Stimulated activated naive CD8-positive, alpha-beta T cell treated with anti-CD3 and anti-CD28 coated beads, Interleukin-15, amount 100 ng/mL, for 72 hours (primary cell): ENCODE results near the gene GRM2.

Experiments
- ATAC-seq: fragments of 150-1000 bp; cut with Tn5 transposase; 2 replicates; pipeline ENCODE4 v1.10.0; 2021; ENCODE audit warnings: mild to moderate bottlenecking, moderate library complexity
- DNase-seq, 2 donors: peaks; one replicate each; pipeline ENCODE4 v3.0.0; 2021 to 2022
- H3K27ac Mint-ChIP-seq, 2 donors: one replicate each; pipeline ENCODE4 v1.8.0; 2022; ENCODE audit warnings: mild to moderate bottlenecking in 2 of 2, mixed read lengths in 2 of 2, moderate library complexity in 2 of 2
- H3K27me3 Mint-ChIP-seq: one replicate; pipeline ENCODE4 v1.8.0; 2022; ENCODE audit warnings: mixed read lengths
- H3K4me1 Mint-ChIP-seq: one replicate; pipeline ENCODE4 v1.8.0; 2022; ENCODE audit warnings: mild to moderate bottlenecking, mixed read lengths
- H3K4me3 Mint-ChIP-seq, 2 donors: one replicate each; pipeline ENCODE4 v1.8.0; 2022; ENCODE audit warnings: mild to moderate bottlenecking in 2 of 2, mixed read lengths in 2 of 2, moderate library complexity in 1 of 2
- H3K9me3 Mint-ChIP-seq, 2 donors: one replicate each; pipeline ENCODE4 v1.8.0; 2022; ENCODE audit warnings: mixed read lengths in 2 of 2

Gene GRM2

DNA sequence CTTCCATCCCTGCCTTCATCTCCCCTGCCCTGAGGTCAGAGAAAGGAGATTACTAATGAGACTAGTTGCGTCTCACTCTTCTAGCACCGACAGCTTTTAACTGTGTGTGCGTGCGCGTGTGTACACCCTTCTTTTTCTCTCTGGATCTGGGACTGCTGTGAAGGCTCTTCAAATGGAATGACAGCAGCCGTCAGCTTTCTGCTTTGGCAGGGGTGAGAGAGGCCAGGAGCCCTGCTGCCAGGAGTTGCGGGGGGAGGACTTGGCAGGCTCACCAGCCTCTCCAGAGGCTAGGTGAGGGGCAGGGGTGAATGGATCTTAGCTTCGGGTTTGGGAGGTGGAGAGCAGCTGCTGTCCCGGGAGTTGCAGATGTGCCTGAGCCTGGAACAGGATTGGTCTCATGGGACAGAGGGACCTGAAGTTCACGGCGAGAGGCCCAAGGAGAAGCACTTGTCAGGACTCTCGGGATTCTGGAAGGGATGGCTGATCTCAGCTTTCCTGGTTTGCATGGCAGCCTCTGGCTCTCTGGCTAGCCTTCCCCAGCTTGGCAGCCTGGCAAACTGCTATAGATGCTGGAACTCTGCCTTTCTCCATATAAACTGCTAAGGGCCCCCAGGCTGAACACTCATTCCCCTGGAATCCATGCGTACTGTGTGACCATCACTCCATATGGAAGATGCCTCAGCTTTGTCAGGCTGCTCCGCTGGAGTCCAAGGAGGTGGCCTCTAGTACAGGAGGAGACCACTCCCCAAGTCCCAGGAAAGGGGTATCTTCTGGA lies 19.2 kb upstream of the GRM2 start:
- no peak overlapping the region for H3K4me3 Mint-ChIP-seq
- DNase-seq, result no peak
- peak overlapping the region; percentile 13 to 77 for H3K27ac Mint-ChIP-seq
- H3K4me1 Mint-ChIP-seq, result peaks cover 67% of the 10 kb centered on the region
- ATAC-seq, result no peak
- H3K9me3 Mint-ChIP-seq, result no peaks in the 10 kb centered on the region
- no peaks in the 10 kb centered on the region for H3K27me3 Mint-ChIP-seq

DNA sequence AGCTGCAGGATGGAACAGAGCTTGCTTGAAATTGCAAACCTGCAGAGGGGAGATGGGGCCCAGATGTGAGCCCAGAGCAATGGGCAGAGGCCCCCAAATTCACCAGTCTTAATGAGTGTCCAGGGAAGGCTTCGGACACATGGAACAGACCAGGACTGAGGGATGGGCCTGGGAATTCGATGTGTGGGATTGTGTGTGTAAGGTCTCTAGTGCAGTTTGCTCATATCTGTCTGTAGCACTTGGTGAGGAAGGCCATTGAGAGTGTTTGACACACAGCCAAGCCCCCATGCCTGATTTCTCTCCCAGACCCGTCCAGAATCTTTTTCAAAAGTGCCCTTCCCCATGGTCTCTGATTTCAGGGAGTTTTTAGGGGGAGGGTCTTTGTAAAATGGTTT lies 18.7 kb upstream of the GRM2 start:
- Mint-ChIP-seq H3K4me3 (no peak overlapping the region), H3K4me1 (peaks cover 61% of the 10 kb centered on the region), H3K27me3 (no peaks in the 10 kb centered on the region), H3K27ac (peak overlapping the region in 1 of 2 donors; percentile 14), H3K9me3 (no peaks in the 10 kb centered on the region)
- ATAC-seq (no peak), DNase-seq (no peak)

DNA sequence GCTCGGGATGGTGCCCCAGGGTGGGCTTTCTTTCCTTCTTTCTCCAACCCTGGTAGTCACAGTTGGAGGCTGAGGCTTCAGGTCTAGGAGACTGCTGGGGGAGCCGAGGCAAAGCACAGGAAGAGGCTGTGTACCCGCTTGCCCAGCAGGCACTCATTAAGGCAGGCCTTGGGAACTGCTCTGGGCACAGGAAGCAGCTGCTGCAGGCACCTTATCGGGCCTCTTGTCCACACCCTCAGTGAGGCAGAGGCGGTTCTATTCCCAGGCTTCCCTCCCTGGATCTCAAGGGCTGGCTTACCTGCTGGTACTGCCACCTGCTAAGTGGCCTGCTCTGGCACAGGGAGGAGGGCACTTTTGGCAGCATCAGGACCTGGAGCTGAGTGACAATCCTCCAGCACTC lies 15.8 kb upstream of the GRM2 start:
- no peak for DNase-seq
- Mint-ChIP-seq H3K4me1 (peaks cover 35% of the 10 kb centered on the region), H3K4me3 (no peak overlapping the region), H3K27ac (peak overlapping the region in 1 of 2 donors; percentile 80), H3K27me3 (no peaks in the 10 kb centered on the region), H3K9me3 (no peaks in the 10 kb centered on the region)
- no peak for ATAC-seq

DNA sequence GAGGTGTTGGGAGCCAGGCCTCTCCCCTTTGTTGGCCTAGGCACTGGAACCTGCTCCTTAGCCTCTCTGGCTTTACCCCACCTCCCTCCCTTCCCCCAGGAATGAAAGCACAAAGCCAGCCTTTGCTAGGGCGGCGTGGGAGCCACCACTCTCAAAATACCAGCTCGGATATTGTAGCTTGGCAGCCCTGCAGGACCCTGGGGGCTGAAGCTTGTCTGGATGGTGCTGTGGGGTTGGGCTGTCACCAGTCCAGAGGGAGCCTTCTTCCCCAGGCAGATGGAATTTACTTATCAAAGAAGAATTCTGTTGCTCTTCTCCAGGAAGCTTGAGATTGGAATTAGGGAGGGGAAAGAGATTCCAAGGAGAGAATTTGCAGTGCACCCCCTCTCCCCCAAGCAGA lies 14.9 kb upstream of the GRM2 start:
- Mint-ChIP-seq H3K4me3 (no peak overlapping the region), H3K27me3 (no peaks in the 10 kb centered on the region), H3K4me1 (peaks cover 26% of the 10 kb centered on the region), H3K27ac (no peak overlapping the region), H3K9me3 (no peaks in the 10 kb centered on the region)
- DNase-seq, result no peak
- ATAC-seq, result no peak

DNA sequence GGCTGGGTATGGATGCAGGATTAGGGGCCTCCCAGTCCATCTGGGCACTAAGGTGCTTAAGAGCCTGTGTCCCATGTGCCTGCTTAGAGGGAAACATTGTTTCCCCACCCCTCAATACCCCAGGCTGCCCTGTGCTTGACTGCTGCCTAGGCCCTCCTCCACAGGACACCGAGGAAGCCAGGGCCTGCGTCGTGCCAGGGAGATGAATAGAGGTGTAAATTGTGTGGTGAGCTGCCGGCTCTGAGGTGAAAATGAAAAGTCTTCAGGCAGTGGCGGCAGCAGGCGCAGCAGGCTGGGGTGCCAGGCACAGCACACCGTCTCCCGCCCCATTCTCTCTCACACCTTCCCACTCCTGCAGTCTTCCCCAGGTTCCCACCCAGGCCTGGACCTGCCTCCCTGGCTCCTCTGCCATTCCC lies 13.9 kb upstream of the GRM2 start:
- ATAC-seq (no peak), DNase-seq (no peak)
- Mint-ChIP-seq H3K9me3 (no peaks in the 10 kb centered on the region), H3K27ac (no peak overlapping the region), H3K4me3 (no peak overlapping the region), H3K27me3 (no peaks in the 10 kb centered on the region), H3K4me1 (peaks cover 15% of the 10 kb centered on the region)

DNA sequence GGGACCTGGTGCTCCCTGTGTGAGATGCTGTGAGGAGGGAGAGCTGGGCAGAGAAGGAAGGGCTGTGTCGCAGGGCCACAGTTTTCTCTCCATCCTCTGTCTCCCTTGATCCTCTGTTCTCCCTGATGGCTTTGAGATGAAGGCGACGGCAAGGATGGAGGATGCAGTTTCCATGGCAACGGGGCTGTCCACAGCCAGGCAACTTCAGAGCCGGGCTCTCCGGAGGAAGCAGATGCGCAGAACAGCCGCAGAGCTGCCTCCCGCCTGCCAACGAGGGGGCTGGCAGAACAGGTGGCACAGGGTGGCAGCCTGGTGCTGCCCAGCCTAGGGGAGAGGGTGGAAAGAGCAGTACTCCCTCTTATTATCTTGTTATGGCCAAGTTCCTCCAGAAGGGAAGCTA lies 9.9 kb upstream of the GRM2 start:
- H3K4me1 Mint-ChIP-seq, result no peaks in the 10 kb centered on the region
- ATAC-seq, result no peak

DNA sequence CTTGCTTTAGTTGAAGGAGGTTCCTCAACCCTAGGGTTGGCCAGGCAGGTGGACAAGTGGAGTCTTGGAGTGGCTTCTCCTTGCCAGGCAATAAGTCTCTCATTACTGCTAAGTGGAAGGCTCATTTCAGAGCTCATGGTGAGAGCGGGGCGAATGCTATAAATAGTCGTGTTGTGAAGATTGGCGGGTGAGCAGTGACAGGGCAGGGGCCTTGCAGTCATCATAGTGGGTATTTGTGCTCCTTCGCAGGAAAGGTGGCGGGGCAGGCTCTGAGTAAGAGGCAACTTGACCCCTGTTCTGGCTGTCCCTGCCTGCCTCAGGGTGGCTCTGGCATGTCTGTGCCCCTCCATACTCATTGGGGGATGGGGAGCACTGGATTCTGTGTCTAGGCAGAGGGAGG lies 8.7 kb upstream of the GRM2 start:
- H3K27ac Mint-ChIP-seq, result peak overlapping the region in 1 of 2 donors; percentile 66
- no peaks in the 10 kb centered on the region for H3K4me1 Mint-ChIP-seq
- no peak overlapping the region for H3K4me3 Mint-ChIP-seq
- no peaks in the 10 kb centered on the region for H3K27me3 Mint-ChIP-seq
- ATAC-seq (no peak), DNase-seq (no peak)
- no peaks in the 10 kb centered on the region for H3K9me3 Mint-ChIP-seq

More for the DNA sequence above, 9.9 kb upstream of the GRM2 start:
- DNase-seq, result no peak
- Mint-ChIP-seq H3K9me3 (no peaks in the 10 kb centered on the region), H3K27me3 (no peaks in the 10 kb centered on the region), H3K27ac (no peak overlapping the region), H3K4me3 (no peak overlapping the region)

DNA sequence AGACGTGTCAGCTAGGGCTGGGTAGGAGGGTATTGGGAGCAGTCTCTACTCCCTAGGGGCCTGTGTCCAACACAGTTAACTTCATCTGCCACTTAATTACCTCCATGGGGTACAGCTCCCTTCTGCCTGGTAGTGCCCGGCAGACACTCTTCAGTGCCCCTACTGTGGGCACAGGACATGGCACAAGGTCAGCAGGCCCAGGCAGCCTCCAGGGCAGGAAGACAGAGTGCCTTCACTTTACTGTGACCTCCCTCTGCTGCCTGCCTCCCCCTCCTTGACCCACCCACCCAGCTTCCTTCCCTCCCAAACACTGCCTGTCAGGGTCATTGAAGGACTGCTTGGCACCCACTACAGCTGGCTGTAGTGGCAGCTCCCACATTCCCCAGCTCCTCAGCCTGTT lies 6.5 kb upstream of the GRM2 start:
- Mint-ChIP-seq H3K4me1 (peaks cover 6% of the 10 kb centered on the region), H3K9me3 (no peaks in the 10 kb centered on the region), H3K27me3 (no peaks in the 10 kb centered on the region), H3K27ac (peak overlapping the region in 1 of 2 donors; percentile 52), H3K4me3 (no peak overlapping the region)
- DNase-seq (no peak), ATAC-seq (no peak)

DNA sequence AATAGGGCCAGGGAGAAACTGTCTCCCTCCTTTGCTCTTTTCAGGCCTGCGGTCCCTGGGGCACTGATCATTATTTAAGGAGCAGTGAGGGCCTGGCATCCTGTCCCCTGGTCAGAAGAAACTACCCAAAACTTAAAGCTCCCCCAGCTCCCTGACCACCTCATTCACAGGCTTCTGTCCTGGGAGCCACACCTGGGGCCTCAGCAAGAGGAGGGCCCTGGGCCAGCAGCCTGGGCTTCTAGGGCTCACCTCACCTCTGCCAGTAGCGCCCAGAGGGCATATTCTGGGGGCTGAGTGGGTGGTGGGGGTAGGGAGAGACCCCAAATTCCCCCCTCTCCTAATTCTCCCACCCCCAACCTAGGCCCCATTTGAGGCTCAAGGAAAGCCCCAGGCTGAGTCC lies 4.7 kb upstream of the GRM2 start:
- ATAC-seq, result no peak
- peaks cover 2% of the 10 kb centered on the region for H3K27me3 Mint-ChIP-seq
- H3K27ac Mint-ChIP-seq, result no peak overlapping the region
- peaks cover 23% of the 10 kb centered on the region for H3K4me1 Mint-ChIP-seq
- H3K9me3 Mint-ChIP-seq, result no peaks in the 10 kb centered on the region
- no peak overlapping the region for H3K4me3 Mint-ChIP-seq
- DNase-seq, result no peak

DNA sequence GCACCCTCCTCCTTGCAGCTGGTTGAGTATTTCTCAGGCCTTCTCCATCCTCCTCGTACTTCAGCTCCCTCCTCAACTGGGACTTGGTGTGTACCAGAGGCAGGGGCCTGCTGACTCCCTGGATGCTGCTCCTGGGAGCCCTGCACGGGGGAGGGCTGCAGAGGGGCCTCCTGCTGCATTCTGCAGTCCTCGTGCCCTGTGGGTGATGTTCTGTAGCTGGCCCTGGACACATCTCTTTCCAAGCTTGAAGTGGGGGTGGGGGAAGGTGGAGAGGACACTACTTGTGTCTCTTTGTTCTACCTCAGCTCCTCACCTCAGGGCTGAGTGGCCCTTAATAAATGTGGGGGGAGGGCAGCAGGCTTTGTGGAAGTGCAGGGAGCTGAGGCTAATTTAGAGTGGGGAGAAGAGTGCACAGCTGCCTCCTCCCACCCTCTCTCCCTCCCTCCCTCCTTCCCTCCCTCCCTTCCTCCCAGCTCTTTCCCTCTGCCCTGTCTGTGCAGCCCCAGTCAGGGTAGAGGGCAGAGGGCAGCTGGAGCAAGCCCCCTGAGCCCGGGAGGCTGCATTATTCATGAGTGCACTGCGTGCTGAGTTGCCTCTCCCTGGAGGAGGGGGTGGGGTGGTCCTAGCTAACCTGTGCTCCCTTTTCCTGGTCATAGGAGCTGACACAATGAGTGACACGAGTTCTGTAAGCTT lies 3.7 kb upstream of the GRM2 start:
- Mint-ChIP-seq H3K27me3 (peaks cover 12% of the 10 kb centered on the region), H3K27ac (peak overlapping the region in 1 of 2 donors; percentile 43), H3K9me3 (no peaks in the 10 kb centered on the region), H3K4me1 (peaks cover 31% of the 10 kb centered on the region), H3K4me3 (no peak overlapping the region)
- ATAC-seq (no peak), DNase-seq (no peak)

DNA sequence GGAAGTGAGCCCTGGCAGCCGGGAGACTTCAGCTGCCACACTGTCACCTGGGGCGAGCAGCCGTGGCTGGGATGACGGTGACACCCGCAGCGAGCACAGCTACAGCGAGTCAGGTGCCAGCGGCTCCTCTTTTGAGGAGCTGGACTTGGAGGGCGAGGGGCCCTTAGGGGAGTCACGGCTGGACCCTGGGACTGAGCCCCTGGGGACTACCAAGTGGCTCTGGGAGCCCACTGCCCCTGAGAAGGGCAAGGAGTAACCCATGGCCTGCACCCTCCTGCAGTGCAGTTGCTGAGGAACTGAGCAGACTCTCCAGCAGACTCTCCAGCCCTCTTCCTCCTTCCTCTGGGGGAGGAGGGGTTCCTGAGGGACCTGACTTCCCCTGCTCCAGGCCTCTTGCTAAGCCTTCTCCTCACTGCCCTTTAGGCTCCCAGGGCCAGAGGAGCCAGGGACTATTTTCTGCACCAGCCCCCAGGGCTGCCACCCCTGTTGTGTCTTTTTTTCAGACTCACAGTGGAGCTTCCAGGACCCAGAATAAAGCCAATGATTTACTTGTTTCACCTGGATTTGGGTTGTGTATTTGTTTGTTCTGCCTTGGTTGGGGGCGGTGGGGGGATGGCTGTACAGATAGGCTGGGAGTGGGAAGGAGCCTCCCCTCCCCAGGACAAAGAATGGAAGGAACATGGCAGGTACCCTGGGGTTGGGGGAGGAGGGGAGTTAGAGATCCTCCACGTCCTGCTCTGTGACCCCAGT lies 2.9 kb upstream of the GRM2 start:
- no peak for DNase-seq
- Mint-ChIP-seq H3K27me3 (peaks cover 12% of the 10 kb centered on the region), H3K27ac (peak overlapping the region; percentile 31 to 78), H3K4me3 (no peak overlapping the region), H3K4me1 (peaks cover 31% of the 10 kb centered on the region), H3K9me3 (no peaks in the 10 kb centered on the region)
- ATAC-seq, result no peak

DNA sequence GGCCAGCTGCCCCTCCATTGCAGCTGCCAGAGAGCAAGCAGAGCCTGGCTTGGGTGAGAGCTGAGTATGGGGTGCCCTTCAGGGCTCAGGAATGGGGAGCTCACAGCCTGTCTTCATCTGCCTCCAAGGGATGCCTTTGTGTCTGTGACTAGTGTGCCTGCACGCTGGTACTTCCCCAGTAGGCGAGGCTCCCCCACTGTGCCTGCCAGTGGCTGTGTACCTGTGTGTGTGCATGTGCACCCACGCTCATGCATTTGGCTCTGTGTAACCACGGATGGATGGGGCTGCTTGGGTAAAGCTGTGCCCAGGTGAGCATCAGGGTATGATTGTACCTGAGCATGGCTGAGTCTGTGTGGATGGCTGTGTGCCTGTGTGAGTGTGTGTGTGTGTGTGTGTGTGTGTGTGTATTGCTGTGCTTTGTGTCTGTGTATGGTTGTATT lies 2.3 kb upstream of the GRM2 start:
- H3K4me1 Mint-ChIP-seq, result peaks cover 32% of the 10 kb centered on the region
- no peak overlapping the region for H3K4me3 Mint-ChIP-seq
- H3K27me3 Mint-ChIP-seq, result peaks cover 12% of the 10 kb centered on the region
- ATAC-seq (no peak), DNase-seq (no peak)
- H3K9me3 Mint-ChIP-seq, result no peaks in the 10 kb centered on the region
- peak overlapping the region in 1 of 2 donors; percentile 31 for H3K27ac Mint-ChIP-seq

DNA sequence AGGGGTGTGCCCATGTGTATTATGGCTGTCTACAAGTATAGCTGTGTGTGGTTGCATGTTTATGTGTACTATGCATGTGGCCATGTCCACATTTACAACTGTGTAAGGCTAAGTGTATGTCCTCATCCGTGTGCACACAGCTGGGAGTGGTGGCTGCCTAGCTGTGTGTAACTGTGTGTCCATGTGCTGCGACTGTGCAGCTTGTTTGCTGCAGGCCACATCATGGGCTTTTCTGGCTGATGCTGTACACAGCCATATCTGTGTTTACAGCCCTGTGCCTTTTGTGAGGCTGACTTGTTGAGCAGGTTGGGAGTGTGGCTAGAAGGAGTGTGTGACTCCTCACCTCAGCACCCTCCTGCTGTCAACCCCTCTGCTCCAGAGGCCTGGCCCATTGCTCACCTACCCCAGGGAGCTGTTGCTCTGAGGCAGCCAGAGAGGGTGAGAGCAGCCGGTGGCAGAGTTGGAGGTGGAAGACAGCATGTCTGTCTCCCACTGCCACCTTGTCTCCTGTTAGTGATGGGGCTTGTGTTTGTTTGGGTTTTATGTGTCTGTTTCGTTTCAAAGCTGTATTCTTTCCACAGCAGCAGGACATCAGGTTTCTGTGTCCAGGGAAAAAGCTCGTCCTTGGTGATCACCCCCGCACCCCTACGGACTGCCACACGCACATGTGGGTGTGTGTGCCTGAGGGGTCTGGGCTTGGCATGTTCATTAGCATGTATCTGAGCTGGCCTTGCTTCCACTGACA lies 1.4 kb upstream of the GRM2 start:
- Mint-ChIP-seq H3K27me3 (peaks cover 12% of the 10 kb centered on the region), H3K27ac (no peak overlapping the region), H3K4me3 (no peak overlapping the region), H3K9me3 (no peaks in the 10 kb centered on the region), H3K4me1 (peaks cover 41% of the 10 kb centered on the region)
- ATAC-seq (no peak), DNase-seq (no peak)

DNA sequence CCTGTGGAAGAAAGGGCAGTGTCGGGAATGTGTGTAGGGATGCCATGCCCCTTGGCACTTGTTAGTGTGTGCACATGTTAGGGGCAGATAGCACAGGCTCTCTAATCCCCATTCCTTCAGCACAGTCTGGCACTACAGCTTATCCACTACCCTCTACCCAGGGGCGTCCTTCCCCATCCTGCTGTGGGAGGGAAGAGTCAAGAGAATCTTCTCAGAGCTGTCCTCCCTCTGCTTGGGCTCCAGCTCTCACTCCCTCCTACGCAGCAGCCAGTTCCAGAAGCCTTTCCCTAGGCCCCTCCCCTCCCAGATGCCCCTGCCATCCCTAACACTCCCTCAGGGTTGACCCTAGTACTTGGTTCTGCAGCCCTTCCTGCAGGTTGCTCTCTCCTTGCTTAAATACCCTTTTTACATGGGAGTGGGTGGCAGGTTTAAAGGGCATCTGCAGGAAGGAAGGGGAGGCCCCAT lies 815 bp upstream of the GRM2 start:
- Mint-ChIP-seq H3K27ac (no peak overlapping the region), H3K27me3 (peaks cover 12% of the 10 kb centered on the region), H3K4me3 (no peak overlapping the region), H3K9me3 (no peaks in the 10 kb centered on the region), H3K4me1 (peaks cover 46% of the 10 kb centered on the region)
- DNase-seq (no peak), ATAC-seq (no peak)

DNA sequence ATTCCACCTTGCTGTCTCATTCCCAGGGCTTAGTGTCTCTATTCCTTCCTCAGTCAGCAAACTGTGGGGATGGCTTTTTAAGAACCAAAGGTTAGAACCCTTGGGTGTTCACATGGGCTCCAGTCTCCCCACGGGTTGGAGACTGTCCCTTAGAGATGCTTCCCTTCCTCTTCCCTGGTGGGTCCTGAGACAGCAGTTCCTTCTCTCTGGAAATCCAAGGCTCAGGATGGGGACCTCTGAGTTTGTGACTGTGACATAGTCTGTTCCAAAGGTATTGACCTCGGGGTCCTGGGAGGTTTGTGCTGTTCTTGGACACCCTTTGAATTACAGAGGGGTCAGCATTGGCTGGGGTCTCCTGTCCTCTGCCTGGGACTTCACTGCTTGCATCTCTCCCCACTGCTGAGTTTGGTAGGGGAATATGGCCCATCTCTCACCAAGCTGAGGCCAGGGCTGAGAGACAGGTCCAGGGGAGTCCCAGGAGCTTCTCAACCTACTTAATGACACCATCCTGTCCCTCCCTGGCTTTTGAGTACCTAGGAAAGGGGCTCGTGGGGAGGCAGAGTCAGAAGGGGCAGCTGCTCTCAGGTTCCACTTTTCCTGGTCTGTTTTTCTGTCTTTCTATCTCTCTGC lies 1.5 kb downstream of the GRM2 start:
- Mint-ChIP-seq H3K27ac (no peak overlapping the region), H3K4me1 (peaks cover 53% of the 10 kb centered on the region), H3K27me3 (peaks cover 12% of the 10 kb centered on the region), H3K4me3 (no peak overlapping the region), H3K9me3 (no peaks in the 10 kb centered on the region)
- ATAC-seq (no peak), DNase-seq (no peak)
